Fibroblast of pulmonary artery (primary cell): Measurements from ENCODE around the gene GNAZ.

Source experiments
- DNase-seq: peaks from one replicate; pipeline ENCODE4 v3.0.0-alpha.2; 2010; ENCODE audit warnings: low read depth
- H3K4me3 ChIP-seq: replicated peaks from 2 replicates; pipeline ENCODE4 v1.5.1; 2011; ENCODE audit warnings: low read depth, mild to moderate bottlenecking, control low read depth, low read length, moderate library complexity
- TF ChIP-seq, protein P1 (sequence below): IDR thresholded peaks from 2 replicates; pipeline ENCODE4 v1.5.1; 2011; ENCODE audit warnings: mild to moderate bottlenecking, control low read depth, low read length, inconsistent platforms; ENCODE audit errors: missing control alignments

Gene GNAZ

DNA sequence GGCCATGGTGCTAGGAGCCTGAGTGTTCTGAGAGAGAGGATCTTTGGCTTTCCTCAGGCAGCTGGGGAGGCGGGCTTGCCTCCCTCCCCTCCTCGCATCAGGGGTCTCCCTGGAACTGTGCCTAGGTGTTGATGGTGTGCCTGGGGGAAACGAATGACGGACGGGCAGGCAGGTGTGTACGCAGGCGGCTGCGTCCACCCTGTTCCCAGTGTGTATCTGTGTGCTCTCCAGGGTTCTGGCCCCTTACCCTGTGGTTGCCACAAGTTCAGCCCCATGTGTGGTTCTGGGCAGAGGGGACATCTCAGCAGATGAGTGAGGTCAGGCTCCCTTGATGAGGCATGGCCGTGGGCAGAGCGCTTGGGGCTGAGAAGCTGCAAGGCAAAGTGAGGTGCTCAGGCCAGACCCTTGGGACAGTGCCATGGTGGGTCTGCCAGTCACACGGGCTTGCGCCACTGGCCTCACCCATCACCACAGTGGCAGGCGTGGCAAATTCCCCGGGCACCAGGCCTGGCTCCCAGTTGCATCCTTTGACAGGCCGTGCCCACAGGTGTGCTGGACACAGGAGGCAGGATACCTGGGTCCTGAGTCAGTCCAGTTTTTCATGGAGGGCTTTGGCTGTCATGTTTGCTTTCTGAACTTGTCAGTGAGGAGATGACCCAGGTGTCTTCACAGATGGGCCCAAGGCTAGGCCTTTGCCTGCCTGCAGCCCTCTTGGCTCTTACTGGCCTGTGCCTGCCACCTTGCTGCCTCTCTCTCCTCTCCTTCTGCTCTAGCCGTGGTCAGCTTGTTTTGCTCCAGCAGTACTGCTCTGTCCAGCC, 27.3 kb downstream of the GNAZ start:
- DNase-seq = no peak
- no peak overlapping the region for H3K4me3 ChIP-seq
- TF ChIP-seq, protein P1, sequence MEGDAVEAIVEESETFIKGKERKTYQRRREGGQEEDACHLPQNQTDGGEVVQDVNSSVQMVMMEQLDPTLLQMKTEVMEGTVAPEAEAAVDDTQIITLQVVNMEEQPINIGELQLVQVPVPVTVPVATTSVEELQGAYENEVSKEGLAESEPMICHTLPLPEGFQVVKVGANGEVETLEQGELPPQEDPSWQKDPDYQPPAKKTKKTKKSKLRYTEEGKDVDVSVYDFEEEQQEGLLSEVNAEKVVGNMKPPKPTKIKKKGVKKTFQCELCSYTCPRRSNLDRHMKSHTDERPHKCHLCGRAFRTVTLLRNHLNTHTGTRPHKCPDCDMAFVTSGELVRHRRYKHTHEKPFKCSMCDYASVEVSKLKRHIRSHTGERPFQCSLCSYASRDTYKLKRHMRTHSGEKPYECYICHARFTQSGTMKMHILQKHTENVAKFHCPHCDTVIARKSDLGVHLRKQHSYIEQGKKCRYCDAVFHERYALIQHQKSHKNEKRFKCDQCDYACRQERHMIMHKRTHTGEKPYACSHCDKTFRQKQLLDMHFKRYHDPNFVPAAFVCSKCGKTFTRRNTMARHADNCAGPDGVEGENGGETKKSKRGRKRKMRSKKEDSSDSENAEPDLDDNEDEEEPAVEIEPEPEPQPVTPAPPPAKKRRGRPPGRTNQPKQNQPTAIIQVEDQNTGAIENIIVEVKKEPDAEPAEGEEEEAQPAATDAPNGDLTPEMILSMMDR = no peak

DNA sequence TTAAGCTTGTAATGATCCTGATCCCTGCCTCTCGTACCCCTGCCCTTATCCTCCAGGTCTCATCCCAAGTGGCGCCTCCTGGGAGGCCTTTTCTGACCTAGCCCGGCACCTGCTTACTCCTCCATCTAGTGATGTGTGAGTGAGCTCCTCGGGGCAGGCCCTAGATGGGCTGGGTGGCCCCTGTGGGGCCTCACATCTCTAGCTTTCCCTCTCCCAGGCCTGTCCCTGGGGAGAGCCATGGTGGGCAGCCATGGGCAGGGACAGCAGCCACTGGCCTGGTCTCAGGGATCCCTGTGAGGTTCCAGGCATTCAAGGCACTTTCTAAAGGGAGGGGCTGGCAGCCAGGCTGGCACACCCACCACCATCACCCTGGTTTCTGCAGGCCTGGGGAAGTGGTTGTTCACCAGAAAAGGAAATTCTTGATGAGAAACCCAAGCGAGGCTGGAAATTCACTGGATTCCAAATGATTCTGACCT, 27.9 kb downstream of the GNAZ start:
- TF ChIP-seq, protein P1 = no peak
- DNase-seq = no peak

DNA sequence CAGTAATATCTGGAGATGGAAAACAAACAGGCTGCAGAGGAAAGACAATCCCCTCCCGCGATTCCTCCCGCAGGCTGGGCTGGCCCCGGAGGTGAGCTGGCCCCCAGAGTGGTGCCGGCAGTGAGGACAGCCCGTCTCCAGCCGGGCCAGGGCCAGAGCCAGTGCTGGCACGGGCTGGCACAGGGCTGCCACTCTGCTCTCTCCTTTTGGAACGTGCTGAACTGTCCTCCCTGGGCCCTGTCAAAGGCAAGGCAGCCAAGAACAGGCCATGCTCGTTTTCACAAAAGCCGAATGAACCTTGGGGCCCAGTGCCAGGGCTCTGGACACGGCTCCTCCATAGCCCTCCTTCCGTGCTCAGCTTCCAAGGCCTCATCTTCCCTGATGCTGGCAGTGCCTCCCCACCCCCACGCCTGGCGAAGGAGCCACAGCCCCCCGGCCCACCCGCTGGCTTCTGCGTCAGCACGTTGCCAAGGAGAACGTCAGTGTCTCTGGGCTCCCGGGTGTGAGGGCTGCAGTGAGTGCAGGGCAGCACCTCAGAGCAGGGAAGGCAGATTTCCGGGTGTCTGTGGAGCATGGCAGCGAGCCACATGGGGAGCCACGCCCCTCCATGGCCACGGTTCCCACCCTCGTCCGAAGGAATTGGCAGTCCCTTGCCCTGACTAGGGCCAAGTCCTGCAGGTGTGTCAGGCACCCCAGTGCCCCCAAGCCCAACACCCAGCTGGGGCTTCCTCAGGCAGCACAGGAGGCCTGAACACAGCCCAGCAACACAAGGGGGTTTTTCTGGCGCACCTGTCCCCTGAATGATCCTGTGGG, 28.6 kb downstream of the GNAZ start:
- no peak for DNase-seq
- TF ChIP-seq, protein P1 = no peak
- H3K4me3 ChIP-seq = no peak overlapping the region

More for the DNA sequence above, 27.9 kb downstream of the GNAZ start:
- no peak overlapping the region for H3K4me3 ChIP-seq

DNA sequence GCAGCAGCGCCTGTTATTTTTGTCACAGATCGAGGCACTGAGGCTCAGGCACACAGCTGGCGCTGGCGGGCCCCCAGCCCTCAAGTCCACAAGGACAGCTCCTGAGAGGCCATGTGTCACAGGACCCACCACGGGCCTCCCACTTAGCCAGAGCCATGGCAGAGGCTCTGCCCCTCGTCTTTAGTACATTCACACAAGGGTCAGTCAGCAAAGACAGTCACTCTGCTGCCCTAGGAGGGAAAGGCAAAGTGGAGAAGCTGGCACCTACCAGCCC, 29.1 kb downstream of the GNAZ start:
- no peak for DNase-seq
- no peak overlapping the region for H3K4me3 ChIP-seq
- TF ChIP-seq, protein P1 = no peak

DNA sequence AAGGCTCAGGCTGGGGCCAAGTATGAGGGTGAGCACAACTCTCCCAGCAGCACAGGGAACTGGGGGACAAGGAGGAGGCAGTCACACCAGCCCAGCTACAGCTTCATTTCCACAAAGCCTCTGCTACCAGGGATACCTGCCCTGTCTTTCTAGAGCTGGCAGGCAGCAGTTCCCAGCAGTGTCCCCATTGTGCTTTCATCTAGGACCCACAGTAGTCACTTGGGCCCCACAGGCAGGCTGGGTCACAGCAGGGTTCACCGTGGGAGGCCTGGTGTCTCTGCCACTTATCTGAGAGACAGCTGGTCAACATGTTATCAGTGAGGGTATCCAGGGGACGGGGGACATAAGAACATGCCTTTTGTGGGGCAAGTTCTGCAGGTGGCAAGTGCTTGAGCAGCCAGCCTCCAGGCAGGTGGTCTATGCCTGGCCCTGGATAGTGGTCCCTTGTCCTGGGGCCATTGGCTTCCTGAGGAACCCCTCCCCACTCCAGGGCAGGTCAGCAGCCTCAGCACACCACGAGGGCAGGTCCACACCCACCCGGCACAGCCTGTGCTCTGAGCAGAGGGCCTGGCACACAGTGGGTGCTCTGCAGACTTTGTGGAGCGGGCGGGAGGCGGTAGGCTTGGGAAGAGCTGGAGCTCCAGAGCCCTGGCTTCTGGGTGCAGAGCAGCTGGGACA, 29.9 kb downstream of the GNAZ start:
- TF ChIP-seq, protein P1 = no peak
- DNase-seq = no peak
- no peak overlapping the region for H3K4me3 ChIP-seq

DNA sequence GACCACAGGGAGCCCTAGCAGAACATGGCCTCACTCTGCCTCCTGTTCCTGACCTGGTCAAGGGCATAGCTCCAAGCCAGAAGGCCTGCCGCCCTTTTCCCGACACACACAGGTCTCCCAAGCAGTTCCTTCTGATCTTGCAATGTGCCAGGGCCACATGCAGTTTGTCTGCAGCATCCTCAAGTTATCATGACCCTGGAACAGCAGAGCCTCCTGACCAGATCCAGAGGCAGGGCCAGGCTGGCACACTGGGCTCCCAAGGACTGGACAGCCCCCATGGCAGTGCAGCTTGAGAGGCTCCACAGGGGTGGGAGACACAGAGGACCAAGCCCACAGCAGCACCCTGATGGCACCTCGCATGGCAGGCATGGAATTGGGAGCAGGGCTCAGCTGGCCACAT, 31.2 kb downstream of the GNAZ start:
- no peak overlapping the region for H3K4me3 ChIP-seq
- TF ChIP-seq, protein P1 = no peak
- DNase-seq = no peak
